NB4 (cell line): ENCODE data around the gene RAB11B.

Experiments
- DNase-seq: peaks from one replicate; pipeline ENCODE4 v3.0.0; 2010; ENCODE audit warnings: low read depth
- H3K4me3 ChIP-seq: one replicate; pipeline ENCODE4 v1.5.1; 2011; ENCODE audit warnings: mild to moderate bottlenecking, low read depth, low read length, moderate library complexity
- CTCF ChIP-seq: IDR thresholded peaks from one replicate; pipeline ENCODE4 v1.5.1; 2012; ENCODE audit warnings: low read depth, low read length
- MAX ChIP-seq: IDR thresholded peaks from 2 replicates; pipeline ENCODE4 v1.6.1; 2011; ENCODE audit warnings: low read depth, low read length
- MYC ChIP-seq: IDR thresholded peaks from 2 replicates; pipeline ENCODE4 v1.6.1; 2011; ENCODE audit warnings: low read depth, low read length
- POLR2A ChIP-seq: IDR thresholded peaks from 2 replicates; pipeline ENCODE4 v1.6.1; 2011; ENCODE audit warnings: mild to moderate bottlenecking; ENCODE audit not compliant: insufficient read length; ENCODE audit errors: extremely low read depth

Gene RAB11B

DNA sequence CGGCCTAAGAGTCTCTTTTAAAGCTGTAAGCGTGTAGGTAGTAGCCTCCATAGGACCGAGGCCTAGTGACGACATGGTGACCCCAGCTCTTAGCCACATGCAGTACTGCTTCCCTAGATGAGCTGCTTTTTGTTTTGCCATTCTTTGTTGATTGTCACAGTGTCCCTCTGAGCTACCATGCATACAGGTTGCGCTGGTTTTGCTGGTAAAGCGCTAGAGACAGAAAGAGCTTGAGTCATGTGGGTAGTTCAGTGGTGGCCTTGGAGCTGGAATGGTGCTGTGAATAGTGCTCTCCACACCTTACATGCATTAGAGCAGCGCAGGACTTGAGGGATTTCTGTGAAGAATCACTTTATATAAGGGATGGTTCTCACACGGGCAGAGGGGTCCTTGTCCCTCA, 59.7 kb downstream of the RAB11B start:
- DNase-seq: peak; percentile 43
- TF ChIP-seq MYC: no peak
- TF ChIP-seq CTCF: no peak
- no peak for TF ChIP-seq POLR2A
- TF ChIP-seq MAX: no peak
- H3K4me3 ChIP-seq: peak overlapping the region; percentile 18

- peak overlapping the region; percentile 4 for H3K4me3 ChIP-seq
- no peak for DNase-seq
- no peak for TF ChIP-seq CTCF
- no peak for TF ChIP-seq POLR2A
- no peak for TF ChIP-seq MYC
- TF ChIP-seq MAX: no peak
Measured at GRCh38 chr19:8451377-8451776, 61.2 kb downstream of the RAB11B start.

- no peak overlapping the region for H3K4me3 ChIP-seq
- peak; percentile 71 for DNase-seq
- no peak for TF ChIP-seq CTCF
- TF ChIP-seq MYC: no peak
- TF ChIP-seq POLR2A: no peak
- no peak for TF ChIP-seq MAX
Measured at GRCh38 chr19:8451885-8452284, 61.7 kb downstream of the RAB11B start.

DNA sequence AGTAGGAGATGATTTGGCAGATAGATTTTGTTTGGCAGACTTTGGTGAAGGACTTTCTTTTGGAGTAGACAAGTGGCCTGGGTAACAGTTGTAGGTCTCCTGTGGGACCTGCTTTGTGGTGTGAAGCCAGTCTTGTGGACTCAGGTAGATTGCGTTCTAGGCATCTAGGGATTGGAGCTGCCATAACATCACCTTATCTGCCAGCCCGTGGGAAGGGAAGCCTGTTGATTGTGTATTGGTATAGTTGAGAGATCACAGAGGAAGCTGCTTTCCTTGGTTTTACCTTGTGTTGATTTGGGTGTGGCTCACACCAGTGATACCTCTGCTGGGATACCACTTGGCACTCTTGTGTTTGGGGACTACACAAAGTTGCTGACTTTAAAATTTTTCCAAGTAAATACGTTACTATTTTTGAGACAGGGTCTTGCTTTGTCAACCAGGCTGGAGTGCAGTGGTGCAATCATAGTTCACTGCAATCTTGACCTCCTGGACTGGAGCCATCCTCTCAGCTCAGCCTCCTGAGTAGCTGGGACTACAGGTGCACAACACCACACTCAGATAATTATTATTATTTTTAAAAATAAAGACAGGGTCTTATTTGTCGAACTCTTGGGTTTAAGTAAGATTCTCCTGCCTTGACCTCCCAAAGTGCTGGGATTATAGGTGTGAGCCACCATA, 62.4 kb downstream of the RAB11B start:
- TF ChIP-seq CTCF (no peak), MYC (no peak), POLR2A (no peak), MAX (no peak)
- no peak overlapping the region for H3K4me3 ChIP-seq
- DNase-seq: no peak

DNA sequence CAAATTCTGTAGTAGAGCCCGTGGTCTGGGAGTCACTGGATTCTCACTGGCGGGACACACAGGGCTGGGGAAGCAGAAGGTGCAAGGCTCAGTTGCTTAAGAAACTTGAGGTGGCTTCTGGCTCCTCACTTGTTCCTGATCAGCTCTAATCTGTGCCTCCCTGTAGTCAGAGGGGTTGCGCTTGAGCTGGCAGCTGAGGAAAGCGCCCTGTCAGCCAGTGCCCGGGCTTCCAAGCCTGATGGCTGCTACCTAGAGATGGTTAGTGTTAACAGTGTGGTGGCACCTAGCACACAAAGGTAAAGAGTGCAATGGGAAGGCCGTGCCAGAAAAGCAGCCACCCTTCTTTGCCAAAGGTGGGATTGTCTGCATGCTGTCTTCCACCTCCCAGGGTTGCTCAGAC, 63.5 kb downstream of the RAB11B start:
- TF ChIP-seq MAX (no peak), POLR2A (no peak), CTCF (no peak), MYC (no peak)
- H3K4me3 ChIP-seq: no peak overlapping the region
- no peak for DNase-seq
